Measurements from ENCODE around the gene MLIP. TPM values are rescaled to one million over a fixed set of nuclear protein-coding genes. Genes with fewer than 3 reads are reported as not detected.

Gene MLIP
- total and polyA plus RNA-seq, 2 experiments from 2014 or later = not detected

- no peaks in the 10 kb centered on the region for H4K20me1 ChIP-seq (replicated peaks; ENCODE audit: insufficient read depth)
- H3K9me3 Mint-ChIP-seq = peaks cover 8% of the 10 kb centered on the region; the same call in 1 of the 3 replicates
- ATAC-seq (no peak), DNase-seq (ENCODE audit: low spot score) (no peak)
- H2AFZ ChIP-seq = no peak overlapping the region
- no peak overlapping the region for H3K4me3 ChIP-seq
- TF ChIP-seq NANOG (IDR thresholded peaks at IDR 0.05; ENCODE audit: borderline replicate concordance) (no peak), EZH2 (IDR thresholded peaks at IDR 0.05; ENCODE audit: low read depth, unreplicated experiment) (no peak), JUNB (IDR thresholded peaks at IDR 0.05; ENCODE audit: unreplicated experiment) (no peak), EZH2phosphoT487 (IDR thresholded peaks at IDR 0.05; ENCODE audit: unreplicated experiment) (no peak)
- TF ChIP-seq, protein P1, sequence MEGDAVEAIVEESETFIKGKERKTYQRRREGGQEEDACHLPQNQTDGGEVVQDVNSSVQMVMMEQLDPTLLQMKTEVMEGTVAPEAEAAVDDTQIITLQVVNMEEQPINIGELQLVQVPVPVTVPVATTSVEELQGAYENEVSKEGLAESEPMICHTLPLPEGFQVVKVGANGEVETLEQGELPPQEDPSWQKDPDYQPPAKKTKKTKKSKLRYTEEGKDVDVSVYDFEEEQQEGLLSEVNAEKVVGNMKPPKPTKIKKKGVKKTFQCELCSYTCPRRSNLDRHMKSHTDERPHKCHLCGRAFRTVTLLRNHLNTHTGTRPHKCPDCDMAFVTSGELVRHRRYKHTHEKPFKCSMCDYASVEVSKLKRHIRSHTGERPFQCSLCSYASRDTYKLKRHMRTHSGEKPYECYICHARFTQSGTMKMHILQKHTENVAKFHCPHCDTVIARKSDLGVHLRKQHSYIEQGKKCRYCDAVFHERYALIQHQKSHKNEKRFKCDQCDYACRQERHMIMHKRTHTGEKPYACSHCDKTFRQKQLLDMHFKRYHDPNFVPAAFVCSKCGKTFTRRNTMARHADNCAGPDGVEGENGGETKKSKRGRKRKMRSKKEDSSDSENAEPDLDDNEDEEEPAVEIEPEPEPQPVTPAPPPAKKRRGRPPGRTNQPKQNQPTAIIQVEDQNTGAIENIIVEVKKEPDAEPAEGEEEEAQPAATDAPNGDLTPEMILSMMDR (conservative IDR thresholded peaks at IDR 0.05; ENCODE audit: low read depth in 2 of 2) = no peak
- TF ChIP-seq, protein P2, sequence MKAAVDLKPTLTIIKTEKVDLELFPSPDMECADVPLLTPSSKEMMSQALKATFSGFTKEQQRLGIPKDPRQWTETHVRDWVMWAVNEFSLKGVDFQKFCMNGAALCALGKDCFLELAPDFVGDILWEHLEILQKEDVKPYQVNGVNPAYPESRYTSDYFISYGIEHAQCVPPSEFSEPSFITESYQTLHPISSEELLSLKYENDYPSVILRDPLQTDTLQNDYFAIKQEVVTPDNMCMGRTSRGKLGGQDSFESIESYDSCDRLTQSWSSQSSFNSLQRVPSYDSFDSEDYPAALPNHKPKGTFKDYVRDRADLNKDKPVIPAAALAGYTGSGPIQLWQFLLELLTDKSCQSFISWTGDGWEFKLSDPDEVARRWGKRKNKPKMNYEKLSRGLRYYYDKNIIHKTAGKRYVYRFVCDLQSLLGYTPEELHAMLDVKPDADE (IDR thresholded peaks at IDR 0.05) = no peak
- H3K27me3 Mint-ChIP-seq (ENCODE audit: insufficient read depth, low read depth, poor library complexity) = peaks cover 3% of the 10 kb centered on the region
- no peaks in the 10 kb centered on the region for H3K9me2 ChIP-seq (ENCODE audit: insufficient read depth)
- H3F3A ChIP-seq (replicated peaks; ENCODE audit: low read depth) = no peaks in the 10 kb centered on the region
- H3K4me2 ChIP-seq = no peak overlapping the region
- H3K4me3 Mint-ChIP-seq = no peak overlapping the region
- no peaks in the 10 kb centered on the region for H3K4me1 Mint-ChIP-seq
- peaks cover 4% of the 10 kb centered on the region; the same call in 1 of the 3 replicates for H3K36me3 Mint-ChIP-seq (ENCODE audit: low read depth)
- H3K27me3 ChIP-seq (ENCODE audit: insufficient read depth) = no peaks in the 10 kb centered on the region
- no peak overlapping the region for H3K27ac ChIP-seq (ENCODE audit: low read depth)
- no peak overlapping the region for H3K27ac Mint-ChIP-seq
- no peaks in the 10 kb centered on the region for H3K79me2 ChIP-seq (replicated peaks; ENCODE audit: insufficient read depth)
- H3K4me1 ChIP-seq (ENCODE audit: insufficient read depth) = no peaks in the 10 kb centered on the region
- no peaks in the 10 kb centered on the region for H3K36me3 ChIP-seq (ENCODE audit: insufficient read depth)
Observed at GRCh38 chr6:54173089-54173488, 61.8 kb downstream of the MLIP start.

DNA sequence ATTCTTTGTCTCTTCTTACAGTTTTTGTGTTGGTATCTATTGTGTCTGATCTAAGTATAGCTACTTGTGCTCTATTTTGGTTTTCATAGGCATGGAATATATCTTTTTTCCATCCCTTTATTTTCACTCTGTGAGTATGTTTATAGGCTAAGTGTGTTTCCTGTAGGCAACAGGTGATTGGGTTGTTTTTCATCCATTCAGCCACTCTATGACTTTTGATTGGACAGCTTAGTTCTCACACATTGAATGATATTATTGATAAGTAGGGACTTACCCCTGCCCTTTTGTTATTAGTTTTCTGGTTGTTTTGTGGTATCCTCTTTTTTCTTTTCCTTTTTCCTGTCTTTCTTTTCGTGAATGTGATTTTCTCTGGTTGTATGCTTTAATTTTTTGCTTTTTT, 67.9 kb downstream of the MLIP start:
- H3K4me1 ChIP-seq (ENCODE audit: insufficient read depth) = peaks cover 13% of the 10 kb centered on the region
- 0 out of 2 replicates have a peak, but pooled peaks cover 4% of the 10 kb centered on the region for H3K9me2 ChIP-seq (ENCODE audit: insufficient read depth)
- no peaks in the 10 kb centered on the region for H3K27me3 ChIP-seq (ENCODE audit: insufficient read depth)
- H4K20me1 ChIP-seq (replicated peaks; ENCODE audit: insufficient read depth) = no peaks in the 10 kb centered on the region
- no peak for TF ChIP-seq ZNF114 (CRISPR knock-in tag; IDR thresholded peaks at IDR 0.05)
- no peak for TF ChIP-seq ZNF331 (CRISPR knock-in tag; IDR thresholded peaks at IDR 0.05; ENCODE audit: low read depth)
- TF ChIP-seq REST (IDR thresholded peaks at IDR 0.05; ENCODE audit: unreplicated experiment) = no peak
- DNase-seq (ENCODE audit: low spot score) (no peak), ATAC-seq (no peak)
- no peak overlapping the region for H3K27ac ChIP-seq (ENCODE audit: low read depth)
- H3K4me2 ChIP-seq = no peak overlapping the region
- H2AFZ ChIP-seq = no peak overlapping the region
- no peak overlapping the region for H3K4me3 ChIP-seq
- Mint-ChIP-seq H3K36me3 (ENCODE audit: low read depth) (peaks cover 4% of the 10 kb centered on the region; the same call in 1 of the 3 replicates), H3K27me3 (ENCODE audit: insufficient read depth, low read depth, poor library complexity) (peaks cover 1% of the 10 kb centered on the region), H3K9me3 (peaks cover 8% of the 10 kb centered on the region; the same call in 1 of the 3 replicates), H3K4me1 (peaks cover 19% of the 10 kb centered on the region), H3K4me3 (no peak overlapping the region), H3K27ac (no peak overlapping the region)
- H3F3A ChIP-seq (replicated peaks; ENCODE audit: low read depth) = no peaks in the 10 kb centered on the region
- no peaks in the 10 kb centered on the region for H3K36me3 ChIP-seq (ENCODE audit: insufficient read depth)
- H3K79me2 ChIP-seq (replicated peaks; ENCODE audit: insufficient read depth) = no peaks in the 10 kb centered on the region
